ENCODE measurements around the gene KRT3.
"Not testable (repeated sequence)": the region's sequence is repeated elsewhere in the genome, so short reads cannot be mapped to it uniquely, and the experiment has no call there.

Gene KRT3

GRCh38 chr12:52798003-52798670, 2.2 kb upstream of the KRT3 start:
- no peak for ATAC-seq

DNA sequence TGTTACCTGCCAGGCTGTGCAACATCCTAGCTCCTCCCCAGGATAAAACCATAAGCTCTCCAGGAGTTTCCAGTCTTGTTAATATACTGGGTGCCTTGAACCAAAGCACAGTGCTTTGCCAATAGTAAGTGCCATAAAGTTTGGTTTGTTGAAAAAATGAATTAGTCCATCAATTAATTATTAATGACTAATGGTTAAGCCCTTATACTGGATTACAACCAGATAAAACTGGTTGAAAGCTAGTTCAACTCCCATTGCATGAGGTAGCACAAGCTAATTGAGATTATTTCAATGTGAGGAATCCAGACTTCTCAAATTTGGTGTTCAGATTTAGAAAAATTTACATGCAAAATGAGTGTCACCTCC, 1.6 kb upstream of the KRT3 start:
- ATAC-seq, result no peak

DNA sequence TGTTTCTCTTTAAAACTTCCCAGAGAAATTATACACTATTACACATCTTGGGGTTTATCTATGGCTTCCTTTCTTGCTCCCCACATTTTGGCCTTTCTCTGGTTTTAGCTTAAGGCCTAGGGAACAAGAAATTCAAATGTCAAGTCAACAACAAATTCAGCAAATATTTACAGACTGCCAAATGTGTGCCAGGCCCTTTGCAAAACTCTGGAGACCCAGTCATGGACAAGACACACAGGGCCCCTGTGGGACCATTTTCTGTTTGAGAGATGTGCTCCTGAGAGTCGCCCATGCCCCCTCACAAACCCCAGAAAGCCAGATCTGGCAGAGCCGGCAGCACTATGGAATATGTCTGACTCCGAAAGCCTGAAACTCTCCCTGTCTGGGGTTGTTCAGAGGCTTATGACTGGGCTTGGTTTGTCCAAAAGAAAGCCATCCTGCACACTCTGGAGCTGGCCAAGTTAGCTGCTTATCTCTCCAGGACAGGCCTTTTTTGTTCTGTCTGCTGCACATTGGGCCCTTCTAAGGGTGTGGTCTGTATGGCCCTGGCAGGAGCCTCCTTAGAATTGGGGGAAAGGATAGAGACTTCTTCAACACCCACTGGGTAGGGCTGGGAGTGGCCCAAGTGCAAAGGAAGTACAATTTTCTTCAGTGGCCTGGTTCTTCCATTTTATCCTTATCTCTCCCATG, 1.1 kb upstream of the KRT3 start:
- no peak for ATAC-seq

DNA sequence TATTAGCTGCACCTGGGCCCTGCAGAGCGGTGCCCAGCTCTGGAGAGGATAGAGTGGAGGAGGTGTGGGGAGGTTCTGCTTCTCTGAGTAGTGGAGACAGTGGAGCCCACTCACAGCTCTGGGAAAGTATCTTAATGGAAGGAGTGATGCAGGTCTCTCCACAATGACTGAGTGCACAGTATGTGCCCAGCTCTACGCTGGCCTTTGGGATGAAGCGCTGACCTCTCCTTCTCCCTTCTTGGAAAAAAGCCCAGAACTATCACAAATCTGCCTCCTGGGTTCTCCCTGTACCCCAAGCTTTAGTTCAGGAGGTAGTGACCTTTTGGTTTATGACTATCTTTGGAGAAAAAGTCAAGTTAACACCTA, 495 bp upstream of the KRT3 start:
- no peak for ATAC-seq

DNA sequence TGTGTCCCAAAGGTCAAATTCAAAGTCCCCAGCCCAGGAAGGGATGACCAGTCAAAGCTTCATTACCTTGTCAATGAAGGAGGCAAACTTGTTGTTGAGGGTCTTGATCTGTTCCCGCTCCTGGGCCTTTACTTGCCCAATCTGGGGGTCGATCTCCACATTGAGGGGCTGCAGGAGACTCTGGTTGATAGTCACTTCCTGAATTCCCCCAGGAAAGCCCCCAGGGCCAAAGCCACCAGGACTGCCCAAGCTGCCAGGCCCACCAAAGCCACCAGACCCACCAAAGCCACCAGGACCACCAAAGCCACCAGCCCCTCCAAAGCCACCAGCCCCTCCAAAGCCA, 614 bp downstream of the KRT3 start:
- not testable (repeated sequence) for ATAC-seq

GRCh38 chr12:52794479-52795331, 1.2 kb downstream of the KRT3 start:
- ATAC-seq, result no peak

DNA sequence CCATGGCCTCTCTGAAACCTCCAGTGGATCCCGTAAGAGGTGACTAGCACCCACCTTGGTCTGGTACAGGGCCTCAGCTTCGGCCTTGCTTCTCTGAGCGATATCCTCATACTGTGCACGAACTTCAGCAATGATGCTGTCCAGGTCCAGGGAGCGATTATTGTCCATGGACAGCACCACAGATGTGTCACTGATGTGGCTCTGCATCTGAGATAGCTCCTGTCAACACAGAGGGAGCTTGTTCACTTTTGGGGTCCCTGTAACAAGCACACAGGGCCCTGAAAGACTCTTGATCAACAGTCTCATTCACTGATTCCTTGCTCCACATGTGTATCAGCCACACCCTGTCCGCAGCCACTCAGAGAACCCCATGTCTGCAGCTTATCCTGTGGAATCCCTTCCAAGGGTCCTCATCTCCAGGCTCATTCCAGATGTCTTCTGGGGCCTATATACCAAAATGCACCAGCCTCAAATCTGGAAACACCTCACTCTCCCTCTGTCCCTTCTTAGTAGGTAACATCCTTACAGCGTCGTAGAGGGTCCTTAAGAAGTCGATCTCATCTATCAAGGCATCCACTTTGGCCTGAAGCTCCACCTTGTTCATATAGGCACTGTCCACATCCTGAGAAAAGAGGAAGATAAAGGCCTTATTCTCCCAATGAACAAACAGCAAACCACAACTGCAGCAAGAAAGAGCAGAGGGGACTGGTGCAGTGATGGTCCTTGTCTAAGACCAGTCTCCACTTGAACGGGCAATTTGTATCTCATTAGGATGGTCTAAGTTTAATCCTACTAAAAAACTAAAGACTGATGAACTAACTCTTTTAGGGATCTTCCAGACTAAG, 3.5 kb downstream of the KRT3 start:
- ATAC-seq, result no peak

DNA sequence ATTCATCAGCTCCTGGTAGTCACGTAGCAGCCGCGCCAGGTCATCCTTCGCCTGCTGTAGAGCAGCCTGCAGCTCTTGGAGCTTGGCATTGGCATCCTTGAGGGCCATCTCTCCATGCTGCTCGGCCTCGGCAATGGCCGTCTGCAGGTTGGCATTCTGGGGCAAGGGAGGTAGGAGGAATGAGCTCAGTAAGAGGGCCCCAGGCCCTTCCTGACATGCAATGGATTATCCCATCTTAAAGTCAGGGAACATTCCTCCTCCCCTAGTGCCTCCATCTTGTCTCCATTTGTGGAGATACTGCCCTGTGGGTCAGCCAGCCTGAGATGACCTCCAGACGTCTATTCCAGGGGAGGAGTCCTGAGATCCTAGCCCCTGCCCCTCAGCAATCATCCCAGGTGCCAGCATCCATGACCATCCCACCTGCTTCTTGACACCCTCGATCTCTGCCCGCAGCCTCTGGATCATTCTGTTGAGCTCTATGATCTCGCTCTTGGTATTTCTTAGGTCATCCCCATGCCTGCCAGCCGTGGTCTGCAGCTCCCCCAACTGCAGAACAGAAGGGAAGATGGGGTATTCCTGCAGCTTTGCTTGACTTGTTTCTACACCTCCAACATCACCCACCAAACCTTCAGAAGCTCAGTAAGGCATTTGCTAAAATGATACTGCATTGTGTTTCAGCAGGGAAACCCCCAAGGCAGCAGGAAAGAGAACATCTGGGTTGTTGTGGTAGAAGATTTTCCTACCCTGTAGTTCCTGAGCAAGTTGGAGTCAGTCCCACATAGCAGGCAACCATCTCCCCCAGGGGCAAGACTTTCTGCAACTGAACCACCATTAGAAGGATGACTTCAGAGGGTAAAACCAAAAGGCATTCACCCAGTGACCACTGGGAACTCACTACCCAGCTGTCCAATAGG, 4.4 kb downstream of the KRT3 start:
- no peak for ATAC-seq

DNA sequence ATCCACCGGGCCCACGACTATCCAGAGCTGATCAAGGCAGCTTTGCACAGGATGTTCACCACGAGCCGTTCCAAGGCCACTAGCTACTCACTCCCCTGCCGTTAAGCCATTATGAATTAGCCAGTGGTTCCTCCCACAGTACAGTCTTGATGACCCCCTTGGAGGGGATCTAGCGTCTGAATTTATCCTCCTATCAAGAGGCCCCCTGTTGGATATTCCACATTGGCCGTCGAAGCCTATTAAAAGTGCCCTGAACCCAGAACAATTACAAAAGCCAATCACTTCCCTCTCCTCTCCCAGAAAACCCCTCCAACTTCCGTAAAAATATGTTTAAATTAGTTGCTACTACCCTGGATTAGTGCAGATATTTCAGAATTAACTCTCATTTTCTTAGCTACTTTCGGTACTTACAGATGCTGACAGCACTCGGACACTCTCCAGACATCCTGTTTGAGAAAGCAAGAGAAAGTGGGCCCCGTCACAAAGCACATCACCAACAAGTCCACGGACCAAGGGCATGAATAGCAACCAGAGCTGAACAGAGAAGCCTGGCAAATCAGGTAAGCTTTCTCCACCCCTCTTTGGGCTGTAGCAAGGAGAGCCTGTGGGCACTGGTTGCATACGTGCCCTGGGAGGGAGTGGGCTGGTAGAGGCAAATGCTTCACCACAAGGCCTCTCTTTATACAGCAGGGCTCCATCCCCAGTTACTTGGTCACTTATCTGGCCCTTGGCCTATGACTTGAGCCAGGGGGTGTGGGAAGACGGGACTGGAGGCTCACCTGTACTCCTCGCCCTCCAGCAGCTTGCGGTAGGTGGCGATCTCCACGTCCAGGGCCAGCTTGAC, 5.3 kb downstream of the KRT3 start:
- no peak for ATAC-seq

DNA sequence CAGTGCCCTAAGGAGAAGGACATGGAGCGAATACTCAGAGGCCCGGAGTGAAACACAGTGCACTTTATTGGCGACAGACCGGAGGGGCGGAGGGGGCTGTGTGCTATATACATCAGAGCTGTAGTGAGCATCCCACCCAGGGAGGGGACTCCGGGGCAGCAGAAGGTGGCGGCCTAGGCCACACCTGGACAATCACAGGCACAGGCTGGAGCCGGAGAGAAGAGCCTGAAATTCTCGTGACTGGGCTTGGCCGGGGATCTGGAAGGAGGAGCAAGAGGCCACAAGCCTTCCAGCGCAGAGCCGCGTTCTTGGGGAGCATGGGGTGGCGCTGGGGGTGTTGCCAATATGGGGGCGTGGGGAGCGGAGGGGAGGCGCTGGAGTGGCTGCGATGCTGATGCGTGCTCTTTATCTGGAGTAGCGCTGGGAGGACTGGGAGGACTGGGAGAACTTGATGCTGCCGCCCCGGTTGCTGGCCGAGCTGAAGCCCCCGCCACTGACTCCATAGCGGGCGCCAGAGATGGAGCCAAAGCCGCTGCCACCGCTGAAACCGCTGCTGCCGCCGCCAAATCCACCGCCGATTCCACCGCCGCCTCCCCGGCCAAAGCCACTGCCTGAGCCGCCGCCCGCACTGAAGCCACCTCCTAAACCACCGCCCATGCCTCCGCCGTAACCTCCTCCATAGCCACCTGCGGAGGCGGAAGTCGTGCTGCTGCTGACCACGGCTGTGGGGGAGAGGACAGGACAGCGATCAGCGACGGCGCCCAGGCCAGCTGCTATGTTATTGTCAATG, 6.1 kb downstream of the KRT3 start:
- no peak for ATAC-seq

GRCh38 chr12:52788876-52789636, 6.9 kb downstream of the KRT3 start:
- ATAC-seq, result no peak

GRCh38 chr12:52788192-52788875, 7.6 kb downstream of the KRT3 start:
- no peak for ATAC-seq

DNA sequence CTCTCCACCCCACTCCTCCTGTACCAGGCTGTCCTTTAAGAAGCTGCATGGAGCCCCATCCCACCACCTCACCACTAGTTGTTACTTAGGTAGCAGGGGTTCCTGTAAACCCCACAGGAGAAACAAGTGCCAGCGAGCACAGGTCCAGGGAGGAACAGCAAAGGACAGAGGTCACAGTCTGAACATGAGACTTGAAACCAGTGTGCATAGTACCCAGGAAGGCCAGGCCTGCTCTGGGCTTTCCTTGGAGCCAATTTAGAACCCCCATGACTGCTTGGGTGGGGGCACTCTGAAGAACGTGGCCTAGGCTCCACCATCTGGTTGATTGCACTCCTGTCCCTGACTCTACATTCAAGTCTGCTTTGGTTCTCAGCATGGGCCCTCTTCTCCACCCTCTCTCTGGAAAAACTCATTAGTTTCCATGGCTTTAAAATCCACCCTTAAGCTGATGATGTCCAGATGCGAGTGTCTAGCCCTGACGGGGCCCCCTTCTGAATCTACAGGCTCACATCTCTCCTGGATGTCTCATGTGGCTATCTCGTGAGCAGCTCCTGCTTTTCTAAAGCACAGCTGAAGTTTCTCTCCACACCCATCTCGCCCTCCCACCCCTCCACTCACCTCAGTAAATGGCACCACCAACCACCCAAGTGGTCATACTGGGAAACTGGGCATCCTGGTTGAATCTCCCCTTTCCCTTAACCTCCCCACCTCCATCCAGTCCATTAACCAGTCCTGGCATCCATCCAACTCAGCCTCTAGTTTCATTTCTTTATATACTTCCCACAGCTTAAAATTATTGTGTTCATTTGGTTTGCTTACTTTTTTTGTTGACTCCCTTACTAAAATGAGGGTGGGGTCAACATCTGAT, 8.4 kb downstream of the KRT3 start:
- no peak for ATAC-seq

- no peak for ATAC-seq
Measured at GRCh38 chr12:52784909-52785308, 11.0 kb downstream of the KRT3 start.

DNA sequence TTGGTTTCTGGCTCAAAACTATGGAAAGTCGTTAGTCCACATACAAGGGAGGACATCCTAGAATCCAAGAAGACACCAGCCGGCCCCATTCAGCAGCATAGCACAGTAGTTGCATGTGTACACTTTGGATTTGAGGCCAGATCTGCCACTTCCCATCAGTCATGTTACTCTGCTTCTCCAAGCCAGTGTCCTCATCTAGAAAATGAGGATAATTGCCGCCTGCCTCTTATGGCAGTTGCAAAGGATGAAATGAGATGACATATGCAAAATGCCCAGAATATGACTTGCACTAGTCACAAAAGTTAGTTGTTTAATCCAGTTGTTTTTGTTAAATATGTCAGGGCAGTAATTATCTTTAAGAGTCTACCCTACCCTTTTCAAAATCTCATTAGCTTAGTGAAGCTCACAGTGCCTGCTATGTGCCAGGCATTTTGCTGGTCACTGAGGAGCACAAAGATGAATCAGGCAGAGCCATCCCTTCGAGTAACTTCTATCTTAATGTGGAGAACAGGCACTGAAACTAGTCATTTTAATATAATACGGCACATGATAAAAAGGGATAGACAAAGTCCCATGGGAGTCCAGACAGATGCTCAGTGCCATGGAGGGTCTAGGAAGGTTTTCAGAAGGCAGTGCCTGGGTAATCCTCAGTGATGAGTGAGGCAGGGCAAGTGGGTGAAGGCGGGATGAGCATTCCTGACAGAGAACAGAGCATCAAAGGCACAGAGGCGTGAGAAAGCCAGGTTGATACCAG, 12.2 kb downstream of the KRT3 start:
- no peak for ATAC-seq

DNA sequence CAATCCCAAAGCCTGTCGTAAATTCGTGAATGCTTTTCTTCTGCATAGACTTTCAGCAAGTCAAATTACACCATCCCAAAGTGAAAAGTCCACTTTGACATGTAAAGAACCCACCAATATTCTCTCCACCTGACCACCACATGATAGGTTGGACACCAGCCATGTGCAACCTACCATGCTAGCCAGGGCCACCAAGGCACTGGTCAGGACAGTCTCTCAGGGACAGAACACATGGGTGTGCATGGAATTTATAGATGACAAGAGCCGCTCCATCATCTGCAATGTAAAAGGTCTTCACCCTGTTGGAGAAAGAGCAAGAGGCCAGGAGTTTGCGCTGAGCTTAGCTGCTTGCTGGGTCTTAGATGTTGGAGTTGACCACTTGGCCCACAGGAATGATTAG, 13.4 kb downstream of the KRT3 start:
- no peak for ATAC-seq

Measured in activated CD4-positive, CD25-positive, alpha-beta regulatory T cell treated with anti-CD3 and anti-CD28 coated beads, Interleukin-2, amount 50 U/mL, for 24 hours (primary cell).